Measurements from ENCODE around the gene SQSTM1. TPM values are rescaled to one million over a fixed set of nuclear protein-coding genes. Genes with fewer than 3 reads are reported as not detected.

Gene SQSTM1
- total RNA-seq, 1 experiment from 2014 or later, result 341 TPM

DNA sequence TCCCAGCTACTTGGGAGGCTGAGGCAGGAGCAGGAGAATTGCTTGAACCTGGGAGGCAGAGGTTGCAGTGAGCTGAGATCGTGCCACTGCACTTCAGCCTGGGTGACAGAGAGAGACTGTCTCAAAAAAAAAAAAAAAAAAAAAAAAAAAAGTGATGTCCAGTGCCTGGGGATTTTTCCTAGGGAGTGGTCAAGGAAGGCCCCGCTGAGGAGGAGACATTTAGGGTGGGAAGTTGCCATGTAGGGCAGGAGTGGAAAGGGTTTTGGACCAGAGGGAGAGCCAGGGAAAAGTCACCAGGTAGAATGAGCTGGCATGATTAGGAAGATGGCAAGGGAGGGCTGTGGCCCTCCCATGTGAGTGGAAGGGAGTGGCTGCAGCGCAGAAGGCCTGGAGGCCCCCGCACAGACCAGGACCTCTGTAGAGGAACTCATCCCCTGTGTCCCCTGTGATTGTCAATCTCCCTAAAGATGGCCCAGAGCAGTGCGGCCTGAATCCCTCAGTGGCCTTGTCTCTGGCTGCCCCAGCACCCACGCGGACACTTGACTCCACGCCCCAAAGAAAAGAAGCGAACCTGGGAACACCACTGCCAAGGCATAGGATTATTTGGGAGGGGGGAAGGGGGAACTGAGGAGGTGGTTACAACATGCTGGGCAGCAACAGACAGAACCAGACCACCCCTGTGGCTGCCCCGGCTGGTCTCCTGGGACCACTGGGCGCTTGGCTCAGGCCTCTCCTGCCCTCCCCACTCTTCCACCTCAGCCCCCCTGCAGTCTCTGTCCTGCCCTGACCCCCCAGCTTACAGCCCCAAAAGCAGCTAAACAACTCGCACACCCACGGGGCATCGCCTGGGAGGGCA is 2.6 kb upstream of the SQSTM1 start:
- TF ChIP-seq, protein P1, sequence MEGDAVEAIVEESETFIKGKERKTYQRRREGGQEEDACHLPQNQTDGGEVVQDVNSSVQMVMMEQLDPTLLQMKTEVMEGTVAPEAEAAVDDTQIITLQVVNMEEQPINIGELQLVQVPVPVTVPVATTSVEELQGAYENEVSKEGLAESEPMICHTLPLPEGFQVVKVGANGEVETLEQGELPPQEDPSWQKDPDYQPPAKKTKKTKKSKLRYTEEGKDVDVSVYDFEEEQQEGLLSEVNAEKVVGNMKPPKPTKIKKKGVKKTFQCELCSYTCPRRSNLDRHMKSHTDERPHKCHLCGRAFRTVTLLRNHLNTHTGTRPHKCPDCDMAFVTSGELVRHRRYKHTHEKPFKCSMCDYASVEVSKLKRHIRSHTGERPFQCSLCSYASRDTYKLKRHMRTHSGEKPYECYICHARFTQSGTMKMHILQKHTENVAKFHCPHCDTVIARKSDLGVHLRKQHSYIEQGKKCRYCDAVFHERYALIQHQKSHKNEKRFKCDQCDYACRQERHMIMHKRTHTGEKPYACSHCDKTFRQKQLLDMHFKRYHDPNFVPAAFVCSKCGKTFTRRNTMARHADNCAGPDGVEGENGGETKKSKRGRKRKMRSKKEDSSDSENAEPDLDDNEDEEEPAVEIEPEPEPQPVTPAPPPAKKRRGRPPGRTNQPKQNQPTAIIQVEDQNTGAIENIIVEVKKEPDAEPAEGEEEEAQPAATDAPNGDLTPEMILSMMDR (conservative IDR thresholded peaks at IDR 0.05; ENCODE audit: low read depth, low read length), result no peak
- no peak for ATAC-seq

DNA sequence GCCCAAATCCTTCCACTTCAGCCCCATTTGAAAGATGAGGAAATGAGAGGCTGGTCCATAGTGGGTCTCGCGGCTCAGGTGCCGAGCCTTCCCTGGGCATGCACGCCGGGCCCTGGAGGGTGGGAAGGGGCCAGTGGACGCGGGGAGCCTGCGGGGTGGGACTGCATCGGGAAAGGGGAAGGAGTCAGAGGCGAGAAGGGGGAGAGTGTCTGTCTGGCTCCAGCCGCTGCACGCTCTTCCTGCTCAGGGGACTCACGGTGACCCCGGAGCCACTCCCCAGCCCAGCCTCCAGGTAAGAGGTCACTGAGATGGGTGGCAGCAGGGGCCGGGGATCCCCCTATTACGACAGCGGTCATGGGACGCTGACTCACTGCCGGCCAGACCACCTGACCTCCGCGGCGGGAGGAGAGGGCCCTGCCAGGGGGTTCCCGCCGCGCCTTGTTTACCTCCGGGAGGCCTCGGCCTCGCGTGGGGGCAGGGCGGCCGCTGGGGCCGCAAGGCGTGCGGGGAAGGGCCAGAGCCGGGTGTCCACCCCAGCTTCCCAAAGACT is 1.9 kb upstream of the SQSTM1 start:
- Histone ChIP-seq H3F3A (ENCODE audit: low read length, unreplicated experiment) (no peaks in the 10 kb centered on the region), H3K4me1 (ENCODE audit: insufficient read depth, low read length) (peaks cover 41% of the 10 kb centered on the region), H2AFZ (ENCODE audit: low read length) (no peak overlapping the region), H3K9me3 (ENCODE audit: low read length) (no peaks in the 10 kb centered on the region), H3K27me3 (ENCODE audit: low read length) (no peaks in the 10 kb centered on the region), H3K27ac (ENCODE audit: low read length) (peak overlapping the region; percentile 96), H3K9ac (ENCODE audit: low read length) (peak overlapping the region; percentile 94), H3K79me2 (ENCODE audit: low read length) (peaks cover 36% of the 10 kb centered on the region), H3K9me2 (replicated peaks; ENCODE audit: low read length) (no peaks in the 10 kb centered on the region), H3K36me3 (ENCODE audit: low read depth, low read length) (peaks cover 6% of the 10 kb centered on the region), H3K4me3 (ENCODE audit: low read length) (peak overlapping the region; percentile 39; the same call in 1 of the 2 replicates), H4K20me1 (ENCODE audit: low read length) (peaks cover 29% of the 10 kb centered on the region), H3K4me2 (ENCODE audit: low read length) (peak overlapping the region; percentile 61)
- TF ChIP-seq, protein P1 (conservative IDR thresholded peaks at IDR 0.05; ENCODE audit: low read depth, low read length), result no peak
- no peak for TF ChIP-seq EZH2 (IDR thresholded peaks at IDR 0.05; ENCODE audit: low read length, unreplicated experiment)
- TF ChIP-seq EZH2phosphoT487 (IDR thresholded peaks at IDR 0.05; ENCODE audit: borderline replicate concordance, low read length), result no peak
- DNase-seq (peak; percentile 88), ATAC-seq (peak; percentile 45)
- CTCF ChIA-PET, result no interaction called here
- intact Hi-C loops (cut with micrococcal nuclease), result loop anchor here (1.0 kb wide), 1 partner anchor 12 kb away; no protein-coding TSS in a partner anchor
- POLR2A ChIA-PET (ENCODE audit: unreplicated experiment), result interaction anchor here (0.6 kb wide), 1 partner anchor 9 kb away, joined by 3 read pairs; no protein-coding TSS in a partner anchor
- BruUV-seq (replicated peaks), result no TSS peak

More for the DNA sequence above, 2.6 kb upstream of the SQSTM1 start:
- peak overlapping the region; percentile 83 for H3K9ac ChIP-seq (ENCODE audit: low read length)
- H3K9me3 ChIP-seq (ENCODE audit: low read length), result no peaks in the 10 kb centered on the region
- peaks cover 40% of the 10 kb centered on the region for H3K4me1 ChIP-seq (ENCODE audit: insufficient read depth, low read length)
- no peaks in the 10 kb centered on the region; the same call in none of the 2 replicates for H3K36me3 ChIP-seq (ENCODE audit: low read depth, low read length)
- DNase-seq, result no peak
- H3K9me2 ChIP-seq (replicated peaks; ENCODE audit: low read length), result no peaks in the 10 kb centered on the region
- H3K27me3 ChIP-seq (ENCODE audit: low read length), result no peaks in the 10 kb centered on the region
- H3F3A ChIP-seq (ENCODE audit: low read length, unreplicated experiment), result no peaks in the 10 kb centered on the region
- intact Hi-C loops (cut with micrococcal nuclease), result loop anchor here (1.0 kb wide), 1 partner anchor 11 kb away; no protein-coding TSS in a partner anchor
- H3K4me2 ChIP-seq (ENCODE audit: low read length), result peak overlapping the region; percentile 61
- POLR2A ChIA-PET (ENCODE audit: unreplicated experiment), result no interaction called here
- H3K4me3 ChIP-seq (ENCODE audit: low read length), result peak overlapping the region; percentile 39; the same call in 1 of the 2 replicates
- peaks cover 23% of the 10 kb centered on the region for H4K20me1 ChIP-seq (ENCODE audit: low read length)
- CTCF ChIA-PET, result no interaction called here
- peaks cover 29% of the 10 kb centered on the region for H3K79me2 ChIP-seq (ENCODE audit: low read length)
- H2AFZ ChIP-seq (ENCODE audit: low read length), result no peak overlapping the region
- TSS peak; percentile 25 for BruUV-seq (replicated peaks)
- H3K27ac ChIP-seq (ENCODE audit: low read length), result peak overlapping the region; percentile 96

All from PC-3 (cell line).